HepG2 (cell line): ENCODE results near the gene DNAJC13. TPM values are rescaled to one million over a fixed set of nuclear protein-coding genes. Genes with fewer than 3 reads are reported as not detected.

ENCODE experiments used
- CEBPG ChIP-seq: IDR thresholded peaks from 2 replicates; pipeline ENCODE4 v1.6.1; 2016
- CREB3 ChIP-seq: sonication (generic); formaldehyde crosslinking; IDR thresholded peaks from 2 replicates; pipeline ENCODE4 v1.5.0; 2020; ENCODE audit warnings: missing genetic modification reagents
- DRAP1 ChIP-seq: IDR thresholded peaks from 2 replicates; pipeline ENCODE4 v1.6.1; 2016; ENCODE audit warnings: missing genetic modification reagents, missing compliant biosample characterization
- ELF3 ChIP-seq: IDR thresholded peaks from 2 replicates; pipeline ENCODE4 v1.6.1; 2016; ENCODE audit warnings: missing genetic modification reagents, missing compliant biosample characterization
- FOXA1 ChIP-seq, 2 experiments: fragments of 450-650 bp in 1 of 2; sonication (generic) in 1 of 2; formaldehyde crosslinking in 1 of 2; IDR thresholded peaks; 2 replicates each; pipeline versions ENCODE4 v1.4.0 to v1.6.1; 2016 to 2020; ENCODE audit warnings: missing genetic modification reagents in 1 of 2
- HMGXB3 ChIP-seq: sonication (generic); formaldehyde crosslinking; IDR thresholded peaks from 2 replicates; pipeline ENCODE4 v1.4.0; 2020; ENCODE audit warnings: missing genetic modification reagents, borderline replicate concordance
- HNRNPH1 ChIP-seq: fragments of 200-400 bp; formaldehyde crosslinking; optimal IDR thresholded peaks from 2 replicates; pipeline ENCODE3; 2017; ENCODE audit warnings: mild to moderate bottlenecking, low read depth, low read length
- KAT2B ChIP-seq: fragments of 150-350 bp; IDR thresholded peaks from 2 replicates; pipeline ENCODE4 v1.6.1; 2014; ENCODE audit warnings: low read depth, low read length, borderline replicate concordance
- KDM4B ChIP-seq: sonication (generic); formaldehyde crosslinking; IDR thresholded peaks from 2 replicates; pipeline ENCODE4 v1.4.0; 2020; ENCODE audit warnings: missing genetic modification reagents
- MBD4 ChIP-seq: IDR thresholded peaks from 2 replicates; pipeline ENCODE4 v1.6.1; 2012; ENCODE audit warnings: low read length, inconsistent platforms, borderline replicate concordance
- NCOA2 ChIP-seq: sonication (generic); formaldehyde crosslinking; IDR thresholded peaks from 2 replicates; pipeline ENCODE4 v1.8.0; 2022; ENCODE audit warnings: inconsistent platforms
- NCOR1 ChIP-seq: fragments of 200-600 bp; sonication (generic); IDR thresholded peaks from 2 replicates; pipeline ENCODE4 v1.7.0; 2017; ENCODE audit warnings: antibody characterized with exemption, low read length, borderline replicate concordance
- NFYB ChIP-seq: sonication (generic); formaldehyde crosslinking; IDR thresholded peaks from 2 replicates; pipeline ENCODE4 v1.4.0; 2020; ENCODE audit warnings: missing genetic modification reagents
- SRSF1 ChIP-seq: fragments of 200-400 bp; formaldehyde crosslinking; optimal IDR thresholded peaks from 2 replicates; pipeline ENCODE3; 2017; ENCODE audit warnings: mild to moderate bottlenecking, low read depth, low read length, moderate library complexity
- SUZ12 ChIP-seq: fragments of 150-350 bp; IDR thresholded peaks from 2 replicates; pipeline ENCODE4 v1.6.1; 2014; ENCODE audit warnings: low read depth, low read length
- ZBTB2 ChIP-seq: sonication (generic); formaldehyde crosslinking; IDR thresholded peaks from 2 replicates; pipeline ENCODE4 v1.8.0; 2022; ENCODE audit warnings: low read depth, missing genetic modification reagents
- ZNF260 ChIP-seq: sonication (generic); formaldehyde crosslinking; IDR thresholded peaks from 2 replicates; pipeline ENCODE4 v1.4.0; 2020; ENCODE audit warnings: missing genetic modification reagents, low read depth, mild to moderate bottlenecking, borderline replicate concordance
- ZNF574 ChIP-seq: sonication (generic); formaldehyde crosslinking; IDR thresholded peaks from 2 replicates; pipeline ENCODE4 v1.4.0; 2020; ENCODE audit warnings: missing genetic modification reagents
- ZNF724P ChIP-seq: sonication (generic); formaldehyde crosslinking; IDR thresholded peaks from 2 replicates; pipeline ENCODE4 v1.8.0; 2022; ENCODE audit warnings: missing genetic modification reagents, borderline replicate concordance
- polyA plus RNA-seq, 8 experiments: library from polyadenylated mRNA; depleted of rRNA in 3 of 8; stranded (reverse) in 7 of 8; unstranded in 1 of 8; fragments of >200 nt; fragmentation: Illumina TruSeq in 4 of 8; extraction: Trizol in 4 of 8; gene quantifications; 2 replicates each; pipeline versions ENCODE4 v1.2.1 to v1.2.3, GENCODE V29; 2011 to 2016; ENCODE audit warnings: low read depth in 4 of 8, missing spikeins in 1 of 8, mixed read lengths in 1 of 8; ENCODE audit not compliant: insufficient read depth in 1 of 8
- total RNA-seq, 5 experiments: library from RNA; depleted of rRNA; stranded (reverse); fragments of >200 nt; fragmentation: Illumina TruSeq; extraction: Trizol; gene quantifications; 2 replicates each; pipeline ENCODE4 v1.2.3, GENCODE V29; 2016; ENCODE audit warnings: low read depth in 1 of 5

The DNAJC13 gene
- total and polyA plus RNA-seq, 2 of the 13 experiments (the other 11 are each of a cell fraction or from before 2014, with no cell fraction given): 9.1 to 26.2 TPM

- TF ChIP-seq ZNF574 (CRISPR knock-in tag): peak; percentile 49; the same call in 1 of the 2 replicates
- no peak; the same call in 1 of the 2 replicates for TF ChIP-seq NCOR1
- no peak for TF ChIP-seq KAT2B
- no peak for TF ChIP-seq HMGXB3
- TF ChIP-seq SRSF1: no peak
- no peak for TF ChIP-seq ZNF260 (CRISPR knock-in tag)
- no peak for TF ChIP-seq ZBTB2 (CRISPR knock-in tag)
- TF ChIP-seq MBD4: no peak
- TF ChIP-seq DRAP1 (CRISPR knock-in tag): peak; percentile 81
- TF ChIP-seq KDM4B (CRISPR knock-in tag): no peak
- no peak for TF ChIP-seq CEBPG (CRISPR knock-in tag)
- no peak for TF ChIP-seq ELF3 (CRISPR knock-in tag)
- 0 out of 2 replicates have a peak, but pooled peaks have one; percentile 24 for TF ChIP-seq CREB3 (CRISPR knock-in tag)
- no peak for TF ChIP-seq SUZ12
- TF ChIP-seq NFYB: no peak
- no peak for TF ChIP-seq HNRNPH1
- no peak; the same call in 1 of the 2 replicates for TF ChIP-seq ZNF724P (CRISPR knock-in tag)
- no peak for TF ChIP-seq FOXA1 (IDR thresholded peaks at IDR 0.05)
- no peak for TF ChIP-seq FOXA1 (CRISPR knock-in tag; IDR thresholded peaks at IDR 0.05)
- TF ChIP-seq NCOA2 (CRISPR knock-in tag): no peak
These were observed at the start of gene DNAJC13 (continued) for GRCh38 chr3:132416807-132417694.
